Measurements from ENCODE around the gene HTR2C.

The HTR2C gene

DNA sequence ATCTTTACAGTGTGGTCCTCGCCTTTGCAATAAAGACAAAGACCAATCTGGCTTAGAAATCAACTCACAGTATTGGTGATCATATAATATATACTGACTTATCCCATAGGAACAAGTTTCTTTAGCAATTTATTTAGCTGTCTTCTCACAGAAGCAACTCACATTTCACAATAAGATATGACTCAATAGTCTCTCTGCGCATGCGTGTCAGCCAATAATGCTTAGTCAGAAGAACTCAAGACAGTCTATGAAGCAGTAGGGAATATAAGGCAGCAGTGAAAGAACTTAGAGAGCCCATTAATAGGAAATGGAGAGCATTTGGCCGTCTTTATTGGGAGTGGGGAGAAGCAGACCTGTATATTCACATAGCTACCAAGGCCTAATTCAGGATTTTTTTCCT is 216.8 kb downstream of the HTR2C start:
- TF ChIP-seq FOXP2 (optimal IDR thresholded peaks at IDR 0.05; ENCODE audit: borderline replicate concordance, extremely low read depth, extremely low read length, insufficient read depth) (no peak), TAF1 (IDR thresholded peaks at IDR 0.05; ENCODE audit: borderline replicate concordance, insufficient read depth, low read length) (no peak), SIN3A (IDR thresholded peaks at IDR 0.05; ENCODE audit: borderline replicate concordance, insufficient read depth, low read length) (no peak), POLR2AphosphoS5 (IDR thresholded peaks at IDR 0.05; ENCODE audit: low read depth, low read length) (no peak)
- TF ChIP-seq, protein P1, sequence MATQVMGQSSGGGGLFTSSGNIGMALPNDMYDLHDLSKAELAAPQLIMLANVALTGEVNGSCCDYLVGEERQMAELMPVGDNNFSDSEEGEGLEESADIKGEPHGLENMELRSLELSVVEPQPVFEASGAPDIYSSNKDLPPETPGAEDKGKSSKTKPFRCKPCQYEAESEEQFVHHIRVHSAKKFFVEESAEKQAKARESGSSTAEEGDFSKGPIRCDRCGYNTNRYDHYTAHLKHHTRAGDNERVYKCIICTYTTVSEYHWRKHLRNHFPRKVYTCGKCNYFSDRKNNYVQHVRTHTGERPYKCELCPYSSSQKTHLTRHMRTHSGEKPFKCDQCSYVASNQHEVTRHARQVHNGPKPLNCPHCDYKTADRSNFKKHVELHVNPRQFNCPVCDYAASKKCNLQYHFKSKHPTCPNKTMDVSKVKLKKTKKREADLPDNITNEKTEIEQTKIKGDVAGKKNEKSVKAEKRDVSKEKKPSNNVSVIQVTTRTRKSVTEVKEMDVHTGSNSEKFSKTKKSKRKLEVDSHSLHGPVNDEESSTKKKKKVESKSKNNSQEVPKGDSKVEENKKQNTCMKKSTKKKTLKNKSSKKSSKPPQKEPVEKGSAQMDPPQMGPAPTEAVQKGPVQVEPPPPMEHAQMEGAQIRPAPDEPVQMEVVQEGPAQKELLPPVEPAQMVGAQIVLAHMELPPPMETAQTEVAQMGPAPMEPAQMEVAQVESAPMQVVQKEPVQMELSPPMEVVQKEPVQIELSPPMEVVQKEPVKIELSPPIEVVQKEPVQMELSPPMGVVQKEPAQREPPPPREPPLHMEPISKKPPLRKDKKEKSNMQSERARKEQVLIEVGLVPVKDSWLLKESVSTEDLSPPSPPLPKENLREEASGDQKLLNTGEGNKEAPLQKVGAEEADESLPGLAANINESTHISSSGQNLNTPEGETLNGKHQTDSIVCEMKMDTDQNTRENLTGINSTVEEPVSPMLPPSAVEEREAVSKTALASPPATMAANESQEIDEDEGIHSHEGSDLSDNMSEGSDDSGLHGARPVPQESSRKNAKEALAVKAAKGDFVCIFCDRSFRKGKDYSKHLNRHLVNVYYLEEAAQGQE (IDR thresholded peaks at IDR 0.05; ENCODE audit: insufficient read depth in 1 of 2, low read depth in 2 of 2, low read length in 2 of 2): no peak

DNA sequence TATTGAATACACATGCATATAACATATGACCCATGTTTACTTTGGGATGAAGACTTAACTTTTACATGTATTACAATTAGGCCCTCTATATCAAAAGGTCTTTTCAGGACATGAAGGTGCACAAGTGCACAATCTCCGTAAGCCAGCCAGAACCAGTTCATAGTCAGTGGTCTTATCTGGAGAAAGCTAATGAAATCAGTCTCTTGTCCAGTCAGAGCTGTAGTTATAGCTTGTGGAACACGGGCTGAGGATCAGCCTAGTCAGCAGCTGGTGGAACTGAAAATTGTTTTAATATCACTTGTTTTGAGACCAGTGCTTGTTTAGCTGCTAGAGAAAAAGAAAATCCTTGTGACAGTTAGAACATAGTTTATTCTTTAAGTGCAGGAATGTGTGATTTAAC is 235.6 kb downstream of the HTR2C start:
- TF ChIP-seq FOXP2 (optimal IDR thresholded peaks at IDR 0.05; ENCODE audit: borderline replicate concordance, extremely low read depth, extremely low read length, insufficient read depth) (no peak), SIN3A (IDR thresholded peaks at IDR 0.05; ENCODE audit: borderline replicate concordance, insufficient read depth, low read length) (no peak), POLR2AphosphoS5 (IDR thresholded peaks at IDR 0.05; ENCODE audit: low read depth, low read length) (no peak), TAF1 (IDR thresholded peaks at IDR 0.05; ENCODE audit: borderline replicate concordance, insufficient read depth, low read length) (no peak)
- TF ChIP-seq, protein P1 (IDR thresholded peaks at IDR 0.05; ENCODE audit: insufficient read depth in 1 of 2, low read depth in 2 of 2, low read length in 2 of 2): no peak

DNA sequence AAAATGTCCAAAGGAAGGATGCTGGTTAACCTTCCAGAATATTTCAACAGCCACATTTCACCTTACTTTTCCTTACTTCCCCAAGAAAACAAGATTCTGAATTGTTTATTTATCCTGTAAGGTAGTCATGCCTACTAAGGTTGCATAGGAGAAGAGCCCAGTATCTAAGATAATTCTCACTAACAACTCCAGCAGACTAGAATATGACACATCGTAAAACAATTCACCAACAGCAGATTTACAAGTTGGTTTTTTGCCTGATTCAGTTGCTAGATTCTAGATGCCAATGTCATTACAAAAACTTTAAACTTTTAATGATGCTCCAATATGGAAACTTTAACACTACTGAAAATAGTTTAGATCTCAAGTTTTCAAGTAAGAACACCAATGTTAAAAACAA is 257.2 kb downstream of the HTR2C start:
- no peak for TF ChIP-seq SIN3A (IDR thresholded peaks at IDR 0.05; ENCODE audit: borderline replicate concordance, insufficient read depth, low read length)
- no peak for TF ChIP-seq TAF1 (IDR thresholded peaks at IDR 0.05; ENCODE audit: borderline replicate concordance, insufficient read depth, low read length)
- TF ChIP-seq, protein P1 (IDR thresholded peaks at IDR 0.05; ENCODE audit: insufficient read depth in 1 of 2, low read depth in 2 of 2, low read length in 2 of 2): no peak
- no peak for TF ChIP-seq POLR2AphosphoS5 (IDR thresholded peaks at IDR 0.05; ENCODE audit: low read depth, low read length)
- TF ChIP-seq FOXP2 (optimal IDR thresholded peaks at IDR 0.05; ENCODE audit: borderline replicate concordance, extremely low read depth, extremely low read length, insufficient read depth): no peak

DNA sequence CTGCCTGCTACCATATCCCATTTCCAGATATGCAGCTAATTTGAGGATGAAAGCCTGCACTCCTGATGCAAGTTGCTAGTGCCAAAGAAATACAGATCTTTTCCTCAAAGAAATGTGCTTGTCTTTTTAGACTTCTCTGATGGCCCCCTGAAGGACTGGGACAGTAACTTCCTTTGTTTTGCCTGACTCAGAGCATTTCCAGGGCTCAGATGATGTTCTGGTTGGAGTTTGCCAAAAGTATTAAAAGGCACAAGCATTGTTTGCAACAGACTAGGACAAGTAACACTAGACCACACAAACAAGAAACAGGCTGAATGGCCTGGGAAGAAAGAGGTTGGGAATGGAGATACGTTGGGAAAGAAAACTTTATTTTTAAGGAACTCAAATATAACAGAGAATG is 258.3 kb downstream of the HTR2C start:
- TF ChIP-seq TAF1 (IDR thresholded peaks at IDR 0.05; ENCODE audit: borderline replicate concordance, insufficient read depth, low read length) (no peak), SIN3A (IDR thresholded peaks at IDR 0.05; ENCODE audit: borderline replicate concordance, insufficient read depth, low read length) (no peak), FOXP2 (optimal IDR thresholded peaks at IDR 0.05; ENCODE audit: borderline replicate concordance, extremely low read depth, extremely low read length, insufficient read depth) (no peak), POLR2AphosphoS5 (IDR thresholded peaks at IDR 0.05; ENCODE audit: low read depth, low read length) (no peak)
- TF ChIP-seq, protein P1 (IDR thresholded peaks at IDR 0.05; ENCODE audit: insufficient read depth in 1 of 2, low read depth in 2 of 2, low read length in 2 of 2): no peak

DNA sequence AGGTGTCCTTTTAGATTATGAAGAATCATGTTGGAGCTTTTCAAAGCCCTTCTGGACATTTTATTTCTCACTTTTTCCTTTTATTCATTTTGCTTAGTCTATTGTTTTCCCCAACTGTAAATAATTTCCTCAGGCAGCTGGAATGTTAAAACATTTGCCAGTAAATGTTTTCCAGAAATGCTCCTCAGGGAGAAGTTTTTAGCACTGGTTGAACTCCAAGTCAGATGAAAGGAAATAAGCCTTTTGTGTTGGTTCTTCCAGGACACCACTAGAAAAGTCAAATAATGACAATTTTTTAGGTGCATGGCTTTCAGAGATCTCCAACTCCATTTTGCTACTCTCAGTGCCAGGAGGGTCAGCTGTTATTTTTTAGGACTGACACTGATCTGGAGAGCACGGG is 305.6 kb downstream of the HTR2C start:
- no peak for TF ChIP-seq TAF1 (IDR thresholded peaks at IDR 0.05; ENCODE audit: borderline replicate concordance, insufficient read depth, low read length)
- TF ChIP-seq FOXP2 (optimal IDR thresholded peaks at IDR 0.05; ENCODE audit: borderline replicate concordance, extremely low read depth, extremely low read length, insufficient read depth): no peak
- TF ChIP-seq POLR2AphosphoS5 (IDR thresholded peaks at IDR 0.05; ENCODE audit: low read depth, low read length): no peak
- TF ChIP-seq, protein P1 (IDR thresholded peaks at IDR 0.05; ENCODE audit: insufficient read depth in 1 of 2, low read depth in 2 of 2, low read length in 2 of 2): no peak

Data from PFSK-1 (cell line).